ENCODE data around the gene AKR7A3. TPM values are rescaled to one million over a fixed set of nuclear protein-coding genes. Genes with fewer than 3 reads are reported as not detected.

AKR7A3 gene
- total RNA-seq, 1 donor from 2014 or later: 0.20 TPM

GRCh38 chr1:19310061-19310460 lies 21.5 kb upstream of the AKR7A3 start:
- Histone ChIP-seq H3K4me1 (ENCODE audit: insufficient read depth, low read length) (peaks cover 26% of the 10 kb centered on the region), H3K27me3 (ENCODE audit: insufficient read depth, low read length) (no peaks in the 10 kb centered on the region), H3K79me2 (ENCODE audit: insufficient read depth, low read length) (peaks cover 37% of the 10 kb centered on the region), H3K27ac (ENCODE audit: low read depth, low read length) (no peak overlapping the region), H3K4me3 (ENCODE audit: insufficient read depth, low read depth, low read length) (no peak overlapping the region), H3K36me3 (ENCODE audit: insufficient read depth, low read length) (peaks cover 12% of the 10 kb centered on the region), H4K20me1 (ENCODE audit: insufficient read depth, low read length) (peaks cover 50% of the 10 kb centered on the region), H3K9me3 (ENCODE audit: insufficient read depth, low read depth, low read length) (no peaks in the 10 kb centered on the region), H3K4me2 (ENCODE audit: low read length) (peak overlapping the region; percentile 19), H3K9ac (ENCODE audit: low read length) (no peak overlapping the region), H2AFZ (ENCODE audit: low read depth, low read length) (no peak overlapping the region)
- FAIRE-seq (no peak), DNase-seq (ENCODE audit: low read depth) (no peak)
- Mint-ChIP-seq H3K4me3 (ENCODE audit: unreplicated experiment) (no peak overlapping the region), H3K9me3 (ENCODE audit: unreplicated experiment) (no peaks in the 10 kb centered on the region), H3K4me1 (ENCODE audit: low read depth, unreplicated experiment) (peaks cover 15% of the 10 kb centered on the region), H3K27ac (ENCODE audit: unreplicated experiment) (no peak overlapping the region), H3K27me3 (ENCODE audit: low read depth, unreplicated experiment) (no peaks in the 10 kb centered on the region), H3K36me3 (ENCODE audit: low read depth, unreplicated experiment) (peaks cover 14% of the 10 kb centered on the region)
- TF ChIP-seq CTCF (IDR thresholded peaks at IDR 0.05; ENCODE audit: insufficient read depth, low read depth, low read length) (no peak), EZH2 (IDR thresholded peaks at IDR 0.05; ENCODE audit: insufficient read depth, low read length) (no peak)

DNA sequence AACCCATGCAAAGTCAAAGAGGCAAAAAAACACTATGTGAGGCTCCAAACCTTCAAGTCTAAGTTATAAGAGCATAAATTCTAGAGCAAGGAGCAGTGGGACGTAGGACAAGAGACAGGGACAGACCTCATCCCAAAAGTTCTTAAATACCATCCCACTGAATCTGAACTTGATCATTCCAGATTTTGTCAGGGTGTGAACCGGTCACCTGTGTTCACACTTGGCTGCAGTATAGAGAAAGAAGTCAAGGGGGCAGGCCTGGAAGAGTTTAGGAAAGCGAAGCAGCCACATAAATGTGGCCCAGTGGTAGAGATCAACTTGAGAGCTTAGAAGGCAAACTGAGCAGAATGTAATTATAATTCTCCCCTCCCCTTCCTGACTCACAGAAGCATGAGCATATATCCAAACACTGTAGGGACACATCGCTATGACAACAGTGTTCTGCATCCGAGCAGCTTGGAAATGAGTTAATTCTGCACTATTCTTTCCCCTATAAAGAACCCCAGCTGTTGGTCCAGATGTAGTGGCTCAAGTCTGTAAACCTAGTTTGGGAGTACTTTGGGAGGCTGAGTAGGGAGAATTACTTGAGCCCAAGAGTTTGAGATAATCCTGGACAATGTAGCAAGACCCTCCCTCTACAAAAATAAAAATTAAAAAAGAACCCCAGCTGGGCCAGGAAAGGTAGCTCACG lies 20.7 kb upstream of the AKR7A3 start:
- peaks cover 15% of the 10 kb centered on the region for H3K4me1 Mint-ChIP-seq (ENCODE audit: low read depth, unreplicated experiment)
- peaks cover 14% of the 10 kb centered on the region for H3K36me3 Mint-ChIP-seq (ENCODE audit: low read depth, unreplicated experiment)
- no peak overlapping the region for H3K27ac Mint-ChIP-seq (ENCODE audit: unreplicated experiment)
- Histone ChIP-seq H3K9ac (ENCODE audit: low read length) (peak overlapping the region; percentile 28), H3K4me2 (ENCODE audit: low read length) (peak overlapping the region; percentile 21), H3K79me2 (ENCODE audit: insufficient read depth, low read length) (peaks cover 37% of the 10 kb centered on the region), H3K9me3 (ENCODE audit: insufficient read depth, low read depth, low read length) (no peaks in the 10 kb centered on the region), H3K27me3 (ENCODE audit: insufficient read depth, low read length) (no peaks in the 10 kb centered on the region), H3K27ac (ENCODE audit: low read depth, low read length) (peak overlapping the region; percentile 24), H3K4me3 (ENCODE audit: insufficient read depth, low read depth, low read length) (no peak overlapping the region), H3K4me1 (ENCODE audit: insufficient read depth, low read length) (peaks cover 25% of the 10 kb centered on the region), H4K20me1 (ENCODE audit: insufficient read depth, low read length) (peaks cover 49% of the 10 kb centered on the region), H3K36me3 (ENCODE audit: insufficient read depth, low read length) (peaks cover 20% of the 10 kb centered on the region), H2AFZ (ENCODE audit: low read depth, low read length) (no peak overlapping the region)
- no peak overlapping the region for H3K4me3 Mint-ChIP-seq (ENCODE audit: unreplicated experiment)
- no peak for FAIRE-seq
- H3K27me3 Mint-ChIP-seq (ENCODE audit: low read depth, unreplicated experiment): no peaks in the 10 kb centered on the region
- no peak for TF ChIP-seq EZH2 (IDR thresholded peaks at IDR 0.05; ENCODE audit: insufficient read depth, low read length)
- TF ChIP-seq CTCF (IDR thresholded peaks at IDR 0.05; ENCODE audit: insufficient read depth, low read depth, low read length): no peak
- peak; percentile 54 for DNase-seq (ENCODE audit: low read depth)
- H3K9me3 Mint-ChIP-seq (ENCODE audit: unreplicated experiment): no peaks in the 10 kb centered on the region

DNA sequence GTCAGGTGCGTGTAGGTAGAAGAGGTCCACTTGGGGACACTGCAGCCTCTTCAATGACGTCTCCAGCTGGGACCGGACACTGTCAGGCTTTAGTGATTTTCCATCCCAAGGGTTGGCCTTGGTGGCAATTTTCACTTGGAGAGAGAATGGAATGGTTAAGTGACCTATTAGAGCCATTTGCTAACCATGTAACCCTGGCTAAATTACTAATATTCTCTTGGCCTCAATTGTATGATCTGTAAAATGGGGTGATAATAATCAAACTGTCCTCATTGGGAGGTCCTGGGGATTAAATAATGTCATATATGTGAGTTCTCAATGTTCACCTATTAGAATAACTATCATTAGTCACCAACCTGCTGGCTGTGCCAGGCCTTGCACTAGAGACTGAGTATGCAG lies 19.9 kb upstream of the AKR7A3 start:
- Histone ChIP-seq H3K27ac (ENCODE audit: low read depth, low read length) (no peak overlapping the region), H3K9me3 (ENCODE audit: insufficient read depth, low read depth, low read length) (no peaks in the 10 kb centered on the region), H3K4me3 (ENCODE audit: insufficient read depth, low read depth, low read length) (no peak overlapping the region), H3K4me2 (ENCODE audit: low read length) (no peak overlapping the region), H3K36me3 (ENCODE audit: insufficient read depth, low read length) (peaks cover 25% of the 10 kb centered on the region), H2AFZ (ENCODE audit: low read depth, low read length) (no peak overlapping the region), H3K79me2 (ENCODE audit: insufficient read depth, low read length) (peaks cover 35% of the 10 kb centered on the region), H3K27me3 (ENCODE audit: insufficient read depth, low read length) (no peaks in the 10 kb centered on the region), H4K20me1 (ENCODE audit: insufficient read depth, low read length) (peaks cover 43% of the 10 kb centered on the region), H3K9ac (ENCODE audit: low read length) (no peak overlapping the region), H3K4me1 (ENCODE audit: insufficient read depth, low read length) (peaks cover 25% of the 10 kb centered on the region)
- DNase-seq (ENCODE audit: low read depth) (no peak), FAIRE-seq (no peak)
- Mint-ChIP-seq H3K36me3 (ENCODE audit: low read depth, unreplicated experiment) (peaks cover 16% of the 10 kb centered on the region), H3K4me1 (ENCODE audit: low read depth, unreplicated experiment) (peaks cover 14% of the 10 kb centered on the region), H3K4me3 (ENCODE audit: unreplicated experiment) (peak overlapping the region; percentile 40), H3K9me3 (ENCODE audit: unreplicated experiment) (no peaks in the 10 kb centered on the region), H3K27ac (ENCODE audit: unreplicated experiment) (peak overlapping the region; percentile 58), H3K27me3 (ENCODE audit: low read depth, unreplicated experiment) (no peaks in the 10 kb centered on the region)
- TF ChIP-seq EZH2 (IDR thresholded peaks at IDR 0.05; ENCODE audit: insufficient read depth, low read length): no peak
- TF ChIP-seq CTCF (IDR thresholded peaks at IDR 0.05; ENCODE audit: insufficient read depth, low read depth, low read length): no peak

Data from astrocyte (in vitro differentiated cells and primary cell).